Measurements from ENCODE around the gene SLC16A5.

SLC16A5 gene

DNA sequence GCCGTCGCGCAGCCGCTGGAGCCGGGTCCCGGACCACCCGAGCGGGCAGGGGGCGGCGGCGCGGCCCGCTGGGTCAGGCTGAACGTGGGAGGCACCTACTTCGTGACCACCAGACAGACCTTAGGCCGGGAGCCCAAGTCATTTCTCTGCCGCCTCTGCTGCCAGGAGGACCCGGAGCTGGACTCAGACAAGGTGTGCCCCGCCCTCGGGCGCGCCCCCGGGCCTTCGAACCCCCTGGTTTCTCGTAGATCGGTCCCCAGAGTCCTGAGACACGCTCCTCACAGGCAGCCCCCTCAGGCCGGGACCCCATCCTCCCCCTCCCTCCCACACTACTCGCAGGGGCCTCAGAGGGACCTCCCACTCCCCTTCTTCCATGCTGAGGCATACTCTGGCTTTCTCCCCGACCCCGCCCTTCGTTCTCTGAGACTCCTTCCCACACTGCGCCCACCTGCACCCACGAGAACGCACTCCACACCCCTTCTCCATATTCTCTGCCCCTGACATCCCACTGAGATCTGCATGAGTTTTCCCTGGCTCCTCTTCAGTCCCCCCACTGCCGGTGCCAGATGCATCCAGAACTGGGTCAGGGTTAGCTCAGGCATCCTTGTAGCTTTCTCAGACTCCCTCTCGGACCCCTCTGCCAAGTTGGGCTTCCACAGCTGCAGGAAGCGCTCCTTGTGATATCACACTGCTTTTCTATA, 40.2 kb upstream of the SLC16A5 start:
- peak; percentile 54 for DNase-seq

DNA sequence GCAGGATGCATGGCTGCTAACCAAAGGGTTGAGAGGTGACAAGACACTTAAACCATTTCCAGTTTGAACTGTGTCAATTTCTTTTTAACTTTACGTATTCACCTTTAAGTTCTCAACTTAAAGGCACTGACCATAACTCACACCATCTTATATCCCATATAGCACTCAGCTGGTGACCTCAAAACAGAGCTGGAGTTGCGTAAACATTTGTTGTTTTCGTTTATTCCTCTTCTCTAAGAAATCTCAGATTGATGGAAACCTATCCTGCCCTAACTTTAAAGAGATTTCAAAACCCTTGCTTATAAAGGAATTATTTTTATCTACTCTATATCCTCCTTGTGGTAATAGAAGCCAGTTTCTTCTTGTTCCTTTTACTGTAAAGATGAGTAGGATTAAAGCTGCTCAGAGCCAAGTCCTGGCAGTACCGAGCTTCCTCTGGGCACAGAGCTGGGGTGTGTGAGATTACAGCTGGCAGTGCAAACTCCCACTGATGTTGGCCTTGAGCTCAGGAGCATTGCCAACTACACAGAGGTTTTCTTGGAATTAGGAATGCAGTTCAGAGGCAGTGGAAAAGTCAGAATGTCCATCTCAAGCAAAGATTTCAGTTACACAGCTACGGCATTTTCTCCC, 39.4 kb upstream of the SLC16A5 start:
- no peaks in the 10 kb centered on the region for H3K9me3 ChIP-seq (ENCODE audit: insufficient read depth, low read length, severe bottlenecking)
- peak overlapping the region; percentile 74; the same call in 1 of the 2 replicates for H3K27ac ChIP-seq (ENCODE audit: low read length)
- H3K9ac ChIP-seq (ENCODE audit: low read depth, low read length): peak overlapping the region; percentile 80
- peaks cover 44% of the 10 kb centered on the region for H3K79me2 ChIP-seq (ENCODE audit: insufficient read depth, low read length)
- H3K36me3 ChIP-seq (ENCODE audit: insufficient read depth, low read length): peaks cover 23% of the 10 kb centered on the region
- TF ChIP-seq EZH2 (IDR thresholded peaks at IDR 0.05; ENCODE audit: borderline replicate concordance, low read depth, low read length, severe bottlenecking): no peak
- TF ChIP-seq, protein P1, sequence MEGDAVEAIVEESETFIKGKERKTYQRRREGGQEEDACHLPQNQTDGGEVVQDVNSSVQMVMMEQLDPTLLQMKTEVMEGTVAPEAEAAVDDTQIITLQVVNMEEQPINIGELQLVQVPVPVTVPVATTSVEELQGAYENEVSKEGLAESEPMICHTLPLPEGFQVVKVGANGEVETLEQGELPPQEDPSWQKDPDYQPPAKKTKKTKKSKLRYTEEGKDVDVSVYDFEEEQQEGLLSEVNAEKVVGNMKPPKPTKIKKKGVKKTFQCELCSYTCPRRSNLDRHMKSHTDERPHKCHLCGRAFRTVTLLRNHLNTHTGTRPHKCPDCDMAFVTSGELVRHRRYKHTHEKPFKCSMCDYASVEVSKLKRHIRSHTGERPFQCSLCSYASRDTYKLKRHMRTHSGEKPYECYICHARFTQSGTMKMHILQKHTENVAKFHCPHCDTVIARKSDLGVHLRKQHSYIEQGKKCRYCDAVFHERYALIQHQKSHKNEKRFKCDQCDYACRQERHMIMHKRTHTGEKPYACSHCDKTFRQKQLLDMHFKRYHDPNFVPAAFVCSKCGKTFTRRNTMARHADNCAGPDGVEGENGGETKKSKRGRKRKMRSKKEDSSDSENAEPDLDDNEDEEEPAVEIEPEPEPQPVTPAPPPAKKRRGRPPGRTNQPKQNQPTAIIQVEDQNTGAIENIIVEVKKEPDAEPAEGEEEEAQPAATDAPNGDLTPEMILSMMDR (IDR thresholded peaks at IDR 0.05; ENCODE audit: borderline replicate concordance, extremely low read depth, low read length, poor library complexity, severe bottlenecking): no peak
- H2AFZ ChIP-seq (ENCODE audit: low read depth, low read length): no peak overlapping the region
- H3K4me2 ChIP-seq (ENCODE audit: insufficient read depth, low read length): peak overlapping the region; percentile 90
- H3K4me3 ChIP-seq (ENCODE audit: low read depth in 1 of 2, low read length in 2 of 2): peak overlapping the region; percentile 38 to 95; a peak in 3 of 4 replicates
- no peaks in the 10 kb centered on the region for H4K20me1 ChIP-seq (ENCODE audit: insufficient read depth, low read length)
- H3K4me1 ChIP-seq (ENCODE audit: insufficient read depth, low read length): peaks cover 29% of the 10 kb centered on the region
- no peaks in the 10 kb centered on the region for H3K27me3 ChIP-seq (ENCODE audit: insufficient read depth, low read length, poor library complexity)
- ATAC-seq (ENCODE audit: insufficient read depth, low read depth): no peak
- DNase-seq: no peak

More for the DNA sequence above, 40.2 kb upstream of the SLC16A5 start:
- no peaks in the 10 kb centered on the region for H3K27me3 ChIP-seq (ENCODE audit: insufficient read depth, low read length, poor library complexity)
- no peaks in the 10 kb centered on the region for H4K20me1 ChIP-seq (ENCODE audit: insufficient read depth, low read length)
- peak overlapping the region; percentile 74 for H3K27ac ChIP-seq (ENCODE audit: low read length)
- peaks cover 16% of the 10 kb centered on the region for H3K36me3 ChIP-seq (ENCODE audit: insufficient read depth, low read length)
- H3K79me2 ChIP-seq (ENCODE audit: insufficient read depth, low read length): peaks cover 44% of the 10 kb centered on the region
- ATAC-seq (ENCODE audit: insufficient read depth, low read depth): peak; percentile 16
- peak overlapping the region; percentile 80 for H3K9ac ChIP-seq (ENCODE audit: low read depth, low read length)
- peak overlapping the region; percentile 60 for H2AFZ ChIP-seq (ENCODE audit: low read depth, low read length)
- H3K9me3 ChIP-seq (ENCODE audit: insufficient read depth, low read length, severe bottlenecking): no peaks in the 10 kb centered on the region
- TF ChIP-seq EZH2 (IDR thresholded peaks at IDR 0.05; ENCODE audit: borderline replicate concordance, low read depth, low read length, severe bottlenecking): no peak
- TF ChIP-seq, protein P1 (IDR thresholded peaks at IDR 0.05; ENCODE audit: borderline replicate concordance, extremely low read depth, low read length, poor library complexity, severe bottlenecking): no peak
- peak overlapping the region; percentile 90 for H3K4me2 ChIP-seq (ENCODE audit: insufficient read depth, low read length)
- H3K4me1 ChIP-seq (ENCODE audit: insufficient read depth, low read length): peaks cover 29% of the 10 kb centered on the region
- peak overlapping the region; percentile 38 to 95; a peak in 3 of 4 replicates for H3K4me3 ChIP-seq (ENCODE audit: low read depth in 1 of 2, low read length in 2 of 2)

DNA sequence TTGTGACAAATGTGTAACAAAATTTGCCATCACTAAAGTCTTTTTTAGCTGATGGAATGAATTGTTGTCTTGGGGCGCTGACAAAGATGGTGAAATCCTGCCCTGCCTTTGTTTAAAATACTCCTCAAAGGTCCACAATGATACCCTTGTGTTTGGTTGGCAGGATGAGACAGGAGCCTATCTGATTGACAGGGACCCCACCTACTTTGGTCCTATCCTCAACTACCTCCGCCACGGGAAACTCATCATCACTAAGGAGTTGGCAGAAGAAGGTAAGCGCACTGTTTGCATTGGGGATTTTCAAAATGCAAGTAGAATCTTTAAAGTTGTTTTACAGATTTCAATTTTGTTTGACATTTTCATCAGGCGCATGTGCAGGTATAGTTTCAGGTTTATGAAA, 38.7 kb upstream of the SLC16A5 start:
- TF ChIP-seq, protein P1 (IDR thresholded peaks at IDR 0.05; ENCODE audit: borderline replicate concordance, extremely low read depth, low read length, poor library complexity, severe bottlenecking): no peak
- TF ChIP-seq EZH2 (IDR thresholded peaks at IDR 0.05; ENCODE audit: borderline replicate concordance, low read depth, low read length, severe bottlenecking): no peak
- no peak for ATAC-seq (ENCODE audit: insufficient read depth, low read depth)
- H3K4me1 ChIP-seq (ENCODE audit: insufficient read depth, low read length): peaks cover 29% of the 10 kb centered on the region

More for the DNA sequence above, 38.7 kb upstream of the SLC16A5 start:
- Histone ChIP-seq H3K4me3 (ENCODE audit: low read depth in 1 of 2, low read length in 2 of 2) (no peak overlapping the region), H3K9ac (ENCODE audit: low read depth, low read length) (no peak overlapping the region), H3K9me3 (ENCODE audit: insufficient read depth, low read length, severe bottlenecking) (no peaks in the 10 kb centered on the region), H3K27ac (ENCODE audit: low read length) (no peak overlapping the region), H3K4me2 (ENCODE audit: insufficient read depth, low read length) (peak overlapping the region; percentile 90; the same call in 1 of the 2 replicates), H3K79me2 (ENCODE audit: insufficient read depth, low read length) (peaks cover 44% of the 10 kb centered on the region), H3K27me3 (ENCODE audit: insufficient read depth, low read length, poor library complexity) (no peaks in the 10 kb centered on the region), H2AFZ (ENCODE audit: low read depth, low read length) (no peak overlapping the region), H3K36me3 (ENCODE audit: insufficient read depth, low read length) (peaks cover 29% of the 10 kb centered on the region), H4K20me1 (ENCODE audit: insufficient read depth, low read length) (no peaks in the 10 kb centered on the region)
- no peak for DNase-seq

Data from DND-41 (cell line).